ENCODE measurements around the gene INS.
"Not testable (repeated sequence)": the region's sequence is repeated elsewhere in the genome, so short reads cannot be mapped to it uniquely, and the experiment has no call there.

INS gene

GRCh38 chr11:2180789-2181370 is 19.9 kb upstream of the INS start:
- DNase-seq (ENCODE audit: low spot score): no peak

DNA sequence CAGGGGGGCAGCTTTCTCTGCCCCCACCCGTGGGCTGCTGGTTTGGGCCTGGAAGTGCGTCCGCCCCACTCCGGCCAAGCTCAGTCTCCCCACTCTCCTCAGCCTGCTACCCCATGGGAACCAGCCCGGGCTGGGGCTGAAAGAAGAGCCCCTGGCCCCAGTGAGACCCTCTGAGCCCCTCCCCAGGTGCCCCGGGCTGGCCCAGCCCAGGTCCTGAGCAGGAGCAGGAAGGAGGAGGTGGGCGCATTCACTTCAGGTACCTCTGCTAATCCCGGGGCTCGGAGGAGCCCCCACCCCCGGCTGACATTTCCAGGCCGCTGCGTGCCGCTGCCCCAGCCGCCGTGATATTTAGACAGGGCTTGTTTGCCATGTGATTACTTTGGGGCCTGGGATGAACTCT is 19.3 kb upstream of the INS start:
- no peak for DNase-seq (ENCODE audit: low spot score)

- no peak for DNase-seq (ENCODE audit: low spot score)
Observed at GRCh38 chr11:2179516-2179915, 18.5 kb upstream of the INS start.

GRCh38 chr11:2178906-2179494 is 18.0 kb upstream of the INS start:
- peak; percentile 60 for DNase-seq (ENCODE audit: low spot score)

- DNase-seq (ENCODE audit: low spot score): not testable (repeated sequence)
Observed at GRCh38 chr11:2178055-2178773, 17.2 kb upstream of the INS start.

- DNase-seq (ENCODE audit: low spot score): no peak
Observed at GRCh38 chr11:2177076-2177475, 16.1 kb upstream of the INS start.

DNA sequence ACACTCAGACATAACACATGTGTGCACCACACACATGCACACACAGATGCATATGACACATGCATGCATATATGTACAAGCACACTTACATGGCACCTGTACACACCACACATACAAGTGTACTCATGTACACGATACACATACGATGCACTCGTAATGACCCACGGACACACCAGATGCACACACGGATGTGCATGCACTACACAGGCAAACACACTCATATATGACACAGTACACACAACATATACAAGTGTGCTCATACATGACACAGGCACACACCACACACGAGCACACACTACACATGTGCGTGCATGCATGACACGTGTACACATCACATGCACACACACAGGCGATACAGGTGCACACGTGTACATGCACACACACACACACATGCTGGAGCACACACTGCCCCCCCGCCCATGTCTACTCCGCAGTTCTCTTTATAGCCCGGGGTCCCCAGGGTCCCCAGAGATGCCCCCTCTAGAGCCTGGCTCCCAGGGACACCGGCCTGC is 15.4 kb upstream of the INS start:
- no peak for DNase-seq (ENCODE audit: low spot score)

DNA sequence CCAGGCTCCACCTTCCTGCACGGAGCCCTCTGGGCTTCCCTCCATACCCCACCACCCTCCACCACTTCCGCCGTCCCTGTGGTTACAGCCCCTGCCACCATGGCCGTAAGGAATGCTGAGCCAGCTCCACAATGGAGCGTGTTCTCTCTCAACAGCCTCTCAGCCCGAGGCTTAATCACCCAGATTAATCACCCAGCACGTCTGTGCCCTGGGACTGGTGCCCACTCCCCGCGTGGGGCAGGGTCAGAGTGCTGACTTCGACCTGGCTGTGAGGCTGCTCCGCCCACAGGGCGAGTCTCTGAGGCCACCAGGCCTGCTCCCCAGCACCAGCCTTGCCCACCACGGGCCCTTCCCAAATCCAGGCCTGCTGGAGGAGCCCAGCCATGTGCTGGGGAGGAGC is 14.7 kb upstream of the INS start:
- no peak for DNase-seq (ENCODE audit: low spot score)

DNA sequence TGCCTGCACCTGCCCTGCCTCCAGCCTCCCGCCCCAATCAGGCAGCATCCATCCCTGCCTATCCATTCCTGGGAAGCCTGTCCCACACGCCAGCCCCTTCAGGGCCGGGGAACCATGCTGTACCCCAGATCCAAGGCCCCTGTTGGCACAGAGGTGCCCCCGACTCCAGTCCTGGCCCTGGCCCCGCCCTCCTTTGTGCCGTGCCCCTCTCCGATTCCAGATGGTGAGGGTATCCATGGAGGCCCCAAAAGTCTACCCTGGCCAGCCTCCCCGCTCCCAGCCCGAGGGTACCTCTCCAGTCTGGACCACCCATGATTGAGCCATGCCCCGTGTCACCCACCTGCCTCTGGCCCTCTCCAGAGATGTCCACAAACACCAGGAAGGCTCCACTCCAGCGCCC is 13.4 kb upstream of the INS start:
- DNase-seq (ENCODE audit: low spot score): no peak

DNA sequence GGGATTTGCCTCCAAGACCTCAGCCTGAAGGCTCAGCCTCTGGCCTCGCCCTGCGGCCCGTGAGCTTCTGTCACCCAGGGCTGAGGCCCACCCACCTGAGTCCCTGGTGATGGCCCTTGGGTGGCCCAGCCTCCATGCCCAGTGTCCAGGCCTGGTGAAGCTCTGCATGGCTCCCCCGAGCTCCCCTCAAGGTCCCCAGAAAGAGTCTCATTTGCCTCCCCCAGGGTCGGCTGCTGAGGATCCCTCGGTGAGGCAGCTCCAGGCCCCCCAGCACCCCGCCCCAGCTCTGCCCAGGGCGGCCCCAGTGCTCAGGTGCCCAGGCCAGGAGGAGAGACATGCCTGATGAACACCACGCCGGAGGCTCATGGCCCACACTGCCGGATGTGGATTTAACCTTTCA is 12.8 kb upstream of the INS start:
- DNase-seq (ENCODE audit: low spot score): no peak

DNA sequence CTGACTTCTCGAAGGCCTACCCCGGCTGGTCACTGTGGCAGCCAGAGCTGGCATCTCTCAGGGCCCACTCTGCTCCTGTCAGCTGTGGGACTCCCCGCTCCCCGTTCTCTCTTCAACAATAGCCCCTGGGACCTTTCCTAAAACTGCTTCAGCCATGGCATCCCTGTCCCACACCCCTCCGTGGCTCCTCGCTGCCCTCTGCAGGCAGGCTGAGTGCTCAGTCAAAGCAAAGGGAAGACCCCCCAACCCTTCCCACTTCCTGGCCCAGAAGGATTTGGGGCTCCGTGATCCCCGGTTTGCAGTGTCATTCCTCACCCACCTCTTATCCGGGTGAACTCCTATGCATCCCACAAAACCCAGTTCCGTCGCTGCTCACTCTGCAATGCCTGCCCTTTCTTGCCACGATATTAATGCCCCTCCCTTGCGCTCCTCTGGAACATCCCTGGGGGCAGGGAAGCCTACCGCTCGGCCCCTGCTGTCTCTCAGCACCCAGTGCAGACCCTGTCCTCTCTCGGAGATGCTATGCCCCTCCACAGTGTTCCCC is 12.2 kb upstream of the INS start:
- no peak for DNase-seq (ENCODE audit: low spot score)

DNA sequence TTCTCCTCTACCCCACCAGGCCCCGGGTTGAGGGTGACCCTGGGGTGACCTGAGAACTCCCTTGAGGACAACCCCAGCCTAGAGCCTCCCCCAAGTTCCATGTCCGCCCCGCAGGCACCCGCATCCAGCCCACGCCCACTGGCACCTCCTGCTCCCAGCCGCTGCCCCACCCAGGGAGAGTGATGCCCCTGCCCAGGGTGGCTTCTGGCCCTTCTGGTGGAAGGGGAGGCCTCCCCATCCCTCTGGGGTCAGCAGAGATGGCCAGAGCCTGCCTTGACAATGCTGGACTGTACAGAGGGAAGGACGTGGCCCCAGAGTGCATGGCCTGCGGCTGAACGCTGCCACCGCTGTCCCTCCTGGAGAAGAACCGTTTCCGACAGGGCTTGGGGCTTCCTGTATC is 11.7 kb upstream of the INS start:
- no peak for DNase-seq (ENCODE audit: low spot score)

- no peak for DNase-seq (ENCODE audit: low spot score)
Observed at GRCh38 chr11:2171591-2172003, 10.6 kb upstream of the INS start, which contains the start of gene TH. Gene TH (minus strand): TSS chr11:2171815. CDS start chr11:2171786, 29 bp downstream.

GRCh38 chr11:2169626-2170570 is 8.9 kb upstream of the INS start:
- no peak for DNase-seq (ENCODE audit: low spot score)

DNA sequence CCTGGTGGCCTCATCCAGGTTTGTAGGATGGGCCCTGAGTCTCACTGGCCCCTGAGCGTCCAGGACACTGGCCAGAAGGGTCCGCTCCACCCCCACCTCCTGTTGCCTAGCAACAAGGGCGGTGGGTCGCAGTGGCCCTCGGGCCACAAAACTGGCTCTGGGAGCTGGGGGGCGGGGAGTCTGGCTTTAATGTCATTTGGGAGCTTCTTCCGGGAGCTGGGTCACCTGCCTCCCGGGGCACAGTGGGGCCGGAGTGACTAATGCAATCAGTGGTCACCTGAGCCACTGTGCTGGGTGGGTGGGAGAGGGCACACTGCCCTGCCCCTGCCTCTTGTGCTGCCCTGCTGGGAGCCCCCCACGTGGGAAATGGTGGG is 8.0 kb upstream of the INS start:
- no peak for DNase-seq (ENCODE audit: low spot score)

DNA sequence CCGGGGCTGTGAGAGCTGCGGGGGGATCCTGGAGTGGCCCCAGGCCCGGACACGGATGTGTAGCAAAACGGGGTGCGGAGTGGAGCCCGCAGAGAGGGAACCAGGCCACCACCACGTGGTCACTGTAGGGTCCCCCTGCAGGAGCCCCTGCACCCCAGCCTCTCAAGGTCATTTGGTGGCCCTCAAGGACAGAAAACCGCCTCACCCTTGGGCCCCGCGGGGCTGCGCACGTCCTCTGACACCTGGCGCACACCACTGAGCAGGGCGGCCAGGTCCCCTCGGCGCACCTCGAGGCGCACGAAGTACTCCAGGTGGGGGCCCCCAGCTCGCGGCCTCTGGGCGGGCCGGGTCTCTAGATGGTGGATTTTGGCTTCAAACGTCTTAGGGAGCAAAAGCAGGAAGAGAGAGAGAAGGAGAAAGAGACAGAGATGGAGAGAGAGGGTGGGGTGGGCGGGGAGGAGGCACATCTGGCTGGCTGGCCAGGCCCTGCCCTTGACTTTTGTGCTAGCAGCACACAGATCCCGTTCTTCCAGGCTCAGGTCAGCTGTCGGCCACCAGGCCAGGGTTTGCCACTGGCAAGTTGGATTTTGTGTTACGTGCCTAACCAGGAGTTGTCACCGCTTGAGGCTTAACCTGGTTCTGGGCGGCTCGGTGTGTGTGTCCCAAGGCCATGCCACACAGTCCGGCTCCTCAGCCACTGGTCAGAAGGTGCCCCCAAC is 7.4 kb upstream of the INS start:
- DNase-seq (ENCODE audit: low spot score): no peak

- no peak for DNase-seq (ENCODE audit: low spot score)
Observed at GRCh38 chr11:2167141-2168045, 6.4 kb upstream of the INS start.

GRCh38 chr11:2166091-2166851 is 5.3 kb upstream of the INS start:
- no peak for DNase-seq (ENCODE audit: low spot score)

- no peak for DNase-seq (ENCODE audit: low spot score)
Observed at GRCh38 chr11:2165571-2165970, 4.6 kb upstream of the INS start.
